Measurements from ENCODE around the gene SLC37A2. TPM values are rescaled to one million over a fixed set of nuclear protein-coding genes. Genes with fewer than 3 reads are reported as not detected.

Gene SLC37A2
- total RNA-seq, 1 experiment from 2014 or later = 2.2 TPM

GRCh38 chr11:125079878-125080530 is 16.9 kb downstream of the SLC37A2 start:
- ATAC-seq (no peak), DNase-seq (ENCODE audit: low spot score) (no peak)
- ChIA-PET POLR2A (no interaction called here), CTCF (interaction anchor here (1.3 to 2.2 kb wide), 2 partner anchors 11 to 324 kb away, joined by 3 to 9 read pairs; no protein-coding TSS in a partner anchor)
- TF ChIP-seq NFYB (CRISPR knock-in tag; conservative IDR thresholded peaks at IDR 0.05; ENCODE audit: low read depth) (no peak), JUN (CRISPR knock-in tag; IDR thresholded peaks at IDR 0.05) (no peak), E2F1 (CRISPR knock-in tag; IDR thresholded peaks at IDR 0.05) (no peak), SP1 (CRISPR knock-in tag; conservative IDR thresholded peaks at IDR 0.05) (no peak), ATF3 (CRISPR knock-in tag; conservative IDR thresholded peaks at IDR 0.05) (no peak), ZNF423 (CRISPR knock-in tag; IDR thresholded peaks at IDR 0.05) (no peak), FOXP4 (CRISPR knock-in tag; IDR thresholded peaks at IDR 0.05) (no peak), SMAD4 (CRISPR knock-in tag; IDR thresholded peaks at IDR 0.05) (no peak), ZNF281 (CRISPR knock-in tag; IDR thresholded peaks at IDR 0.05) (no peak), FOXK1 (CRISPR knock-in tag; IDR thresholded peaks at IDR 0.05) (no peak), ATF2 (CRISPR knock-in tag; IDR thresholded peaks at IDR 0.05; ENCODE audit: borderline replicate concordance, low read depth) (no peak), MXD4 (CRISPR knock-in tag; IDR thresholded peaks at IDR 0.05; ENCODE audit: borderline replicate concordance) (no peak), JAZF1 (CRISPR knock-in tag; IDR thresholded peaks at IDR 0.05) (no peak), KAT7 (CRISPR knock-in tag; IDR thresholded peaks at IDR 0.05; ENCODE audit: borderline replicate concordance) (no peak), IRF1 (CRISPR knock-in tag; IDR thresholded peaks at IDR 0.05) (no peak), E2F4 (CRISPR knock-in tag; IDR thresholded peaks at IDR 0.05; ENCODE audit: borderline replicate concordance, low read depth) (no peak), ARID4B (CRISPR knock-in tag; IDR thresholded peaks at IDR 0.05; ENCODE audit: borderline replicate concordance) (no peak)
- Mint-ChIP-seq H3K4me3 (no peak overlapping the region), H3K9me3 (no peaks in the 10 kb centered on the region), H3K36me3 (no peaks in the 10 kb centered on the region), H3K27me3 (ENCODE audit: low read depth) (no peaks in the 10 kb centered on the region), H3K4me1 (no peaks in the 10 kb centered on the region), H3K27ac (no peak overlapping the region)

Data from WTC11 (cell line).